ENCODE data around the gene ATP6V1F.

The ATP6V1F gene

GRCh38 chr7:128894101-128894440 is 31.4 kb downstream of the ATP6V1F start:
- no peak overlapping the region for H3K4me3 ChIP-seq (ENCODE audit: low read length)
- no peak overlapping the region for H3K9ac ChIP-seq (ENCODE audit: low read length)
- H3K36me3 ChIP-seq (ENCODE audit: control insufficient read depth, insufficient read depth, low read length) = no peaks in the 10 kb centered on the region
- peaks cover 29% of the 10 kb centered on the region for H3K4me1 ChIP-seq (ENCODE audit: control insufficient read depth, insufficient read depth, low read length)
- H3K9me3 ChIP-seq (ENCODE audit: control insufficient read depth, low read length) = no peaks in the 10 kb centered on the region
- H3K27me3 ChIP-seq (ENCODE audit: control insufficient read depth, insufficient read depth, low read length) = peaks cover 17% of the 10 kb centered on the region

- no peak overlapping the region for H3K9ac ChIP-seq (ENCODE audit: low read length)
- peaks cover 29% of the 10 kb centered on the region for H3K4me1 ChIP-seq (ENCODE audit: control insufficient read depth, insufficient read depth, low read length)
- H3K9me3 ChIP-seq (ENCODE audit: control insufficient read depth, low read length) = no peaks in the 10 kb centered on the region
- H3K36me3 ChIP-seq (ENCODE audit: control insufficient read depth, insufficient read depth, low read length) = no peaks in the 10 kb centered on the region
- peaks cover 9% of the 10 kb centered on the region for H3K27me3 ChIP-seq (ENCODE audit: control insufficient read depth, insufficient read depth, low read length)
- H3K4me3 ChIP-seq (ENCODE audit: low read length) = no peak overlapping the region
Measured at GRCh38 chr7:128895320-128895719, 32.7 kb downstream of the ATP6V1F start.

GRCh38 chr7:128899392-128899791 is 36.7 kb downstream of the ATP6V1F start:
- H3K4me3 ChIP-seq (ENCODE audit: low read length) = no peak overlapping the region
- H3K9ac ChIP-seq (ENCODE audit: low read length) = no peak overlapping the region
- no peaks in the 10 kb centered on the region for H3K27me3 ChIP-seq (ENCODE audit: control insufficient read depth, insufficient read depth, low read length)
- H3K4me1 ChIP-seq (ENCODE audit: control insufficient read depth, insufficient read depth, low read length) = peaks cover 12% of the 10 kb centered on the region
- H3K36me3 ChIP-seq (ENCODE audit: control insufficient read depth, insufficient read depth, low read length) = no peaks in the 10 kb centered on the region
- no peaks in the 10 kb centered on the region for H3K9me3 ChIP-seq (ENCODE audit: control insufficient read depth, low read length)

GRCh38 chr7:128900237-128900636 is 37.6 kb downstream of the ATP6V1F start:
- H3K4me3 ChIP-seq (ENCODE audit: low read length) = no peak overlapping the region
- no peaks in the 10 kb centered on the region for H3K36me3 ChIP-seq (ENCODE audit: control insufficient read depth, insufficient read depth, low read length)
- H3K4me1 ChIP-seq (ENCODE audit: control insufficient read depth, insufficient read depth, low read length) = peaks cover 12% of the 10 kb centered on the region
- no peaks in the 10 kb centered on the region for H3K27me3 ChIP-seq (ENCODE audit: control insufficient read depth, insufficient read depth, low read length)
- no peaks in the 10 kb centered on the region for H3K9me3 ChIP-seq (ENCODE audit: control insufficient read depth, low read length)
- H3K9ac ChIP-seq (ENCODE audit: low read length) = no peak overlapping the region

GRCh38 chr7:128902761-128903585 is 40.3 kb downstream of the ATP6V1F start:
- no peaks in the 10 kb centered on the region for H3K36me3 ChIP-seq (ENCODE audit: control insufficient read depth, insufficient read depth, low read length)
- H3K27me3 ChIP-seq (ENCODE audit: control insufficient read depth, insufficient read depth, low read length) = peaks cover 11% of the 10 kb centered on the region
- no peaks in the 10 kb centered on the region for H3K9me3 ChIP-seq (ENCODE audit: control insufficient read depth, low read length)
- no peak overlapping the region for H3K9ac ChIP-seq (ENCODE audit: low read length)
- peaks cover 12% of the 10 kb centered on the region for H3K4me1 ChIP-seq (ENCODE audit: control insufficient read depth, insufficient read depth, low read length)
- H3K4me3 ChIP-seq (ENCODE audit: low read length) = no peak overlapping the region

- Histone ChIP-seq H3K36me3 (ENCODE audit: control insufficient read depth, insufficient read depth, low read length) (no peaks in the 10 kb centered on the region), H3K9ac (ENCODE audit: low read length) (no peak overlapping the region), H3K4me3 (ENCODE audit: low read length) (no peak overlapping the region), H3K9me3 (ENCODE audit: control insufficient read depth, low read length) (no peaks in the 10 kb centered on the region), H3K4me1 (ENCODE audit: control insufficient read depth, insufficient read depth, low read length) (peaks cover 12% of the 10 kb centered on the region), H3K27me3 (ENCODE audit: control insufficient read depth, insufficient read depth, low read length) (peaks cover 14% of the 10 kb centered on the region)
Measured at GRCh38 chr7:128903621-128904361, 41.1 kb downstream of the ATP6V1F start.

- Histone ChIP-seq H3K27me3 (ENCODE audit: control insufficient read depth, insufficient read depth, low read length) (peaks cover 22% of the 10 kb centered on the region), H3K4me3 (ENCODE audit: low read length) (no peak overlapping the region), H3K36me3 (ENCODE audit: control insufficient read depth, insufficient read depth, low read length) (no peaks in the 10 kb centered on the region), H3K9ac (ENCODE audit: low read length) (no peak overlapping the region), H3K4me1 (ENCODE audit: control insufficient read depth, insufficient read depth, low read length) (peaks cover 12% of the 10 kb centered on the region), H3K9me3 (ENCODE audit: control insufficient read depth, low read length) (no peaks in the 10 kb centered on the region)
Measured at GRCh38 chr7:128904381-128905197, 41.9 kb downstream of the ATP6V1F start.

- peaks cover 37% of the 10 kb centered on the region for H3K27me3 ChIP-seq (ENCODE audit: control insufficient read depth, insufficient read depth, low read length)
Measured at GRCh38 chr7:128906001-128906765, 43.5 kb downstream of the ATP6V1F start.

GRCh38 chr7:128906766-128907559 is 44.3 kb downstream of the ATP6V1F start:
- H3K9ac ChIP-seq (ENCODE audit: low read length) = no peak overlapping the region
- H3K4me3 ChIP-seq (ENCODE audit: low read length) = no peak overlapping the region
- H3K27me3 ChIP-seq (ENCODE audit: control insufficient read depth, insufficient read depth, low read length) = peaks cover 44% of the 10 kb centered on the region
- H3K4me1 ChIP-seq (ENCODE audit: control insufficient read depth, insufficient read depth, low read length) = peaks cover 19% of the 10 kb centered on the region
- no peaks in the 10 kb centered on the region for H3K36me3 ChIP-seq (ENCODE audit: control insufficient read depth, insufficient read depth, low read length)
- H3K9me3 ChIP-seq (ENCODE audit: control insufficient read depth, low read length) = no peaks in the 10 kb centered on the region

More at GRCh38 chr7:128906001-128906765, 43.5 kb downstream of the ATP6V1F start:
- peaks cover 12% of the 10 kb centered on the region for H3K4me1 ChIP-seq (ENCODE audit: control insufficient read depth, insufficient read depth, low read length)
- no peak overlapping the region for H3K4me3 ChIP-seq (ENCODE audit: low read length)
- H3K36me3 ChIP-seq (ENCODE audit: control insufficient read depth, insufficient read depth, low read length) = no peaks in the 10 kb centered on the region
- no peak overlapping the region for H3K9ac ChIP-seq (ENCODE audit: low read length)
- H3K9me3 ChIP-seq (ENCODE audit: control insufficient read depth, low read length) = no peaks in the 10 kb centered on the region

- Histone ChIP-seq H3K27me3 (ENCODE audit: control insufficient read depth, insufficient read depth, low read length) (peaks cover 48% of the 10 kb centered on the region), H3K9me3 (ENCODE audit: control insufficient read depth, low read length) (no peaks in the 10 kb centered on the region), H3K36me3 (ENCODE audit: control insufficient read depth, insufficient read depth, low read length) (no peaks in the 10 kb centered on the region), H3K9ac (ENCODE audit: low read length) (no peak overlapping the region), H3K4me1 (ENCODE audit: control insufficient read depth, insufficient read depth, low read length) (peaks cover 7% of the 10 kb centered on the region), H3K4me3 (ENCODE audit: low read length) (no peak overlapping the region)
Measured at GRCh38 chr7:128908750-128909624, 46.3 kb downstream of the ATP6V1F start.

Data from mucosa of stomach (tissue), 1 donor.